GM19023 (cell line): ENCODE data around the gene TYROBP.
"Not testable (repeated sequence)": the region's sequence is repeated elsewhere in the genome, so short reads cannot be mapped to it uniquely, and the experiment has no call there.

Source experiments
- ATAC-seq: cut with Tn5 transposase; IDR thresholded peaks from one replicate; pipeline ENCODE4 v1.9.1; 2021; ENCODE audit warnings: mild to moderate bottlenecking, moderate library complexity; ENCODE audit not compliant: unreplicated experiment

Gene TYROBP

DNA sequence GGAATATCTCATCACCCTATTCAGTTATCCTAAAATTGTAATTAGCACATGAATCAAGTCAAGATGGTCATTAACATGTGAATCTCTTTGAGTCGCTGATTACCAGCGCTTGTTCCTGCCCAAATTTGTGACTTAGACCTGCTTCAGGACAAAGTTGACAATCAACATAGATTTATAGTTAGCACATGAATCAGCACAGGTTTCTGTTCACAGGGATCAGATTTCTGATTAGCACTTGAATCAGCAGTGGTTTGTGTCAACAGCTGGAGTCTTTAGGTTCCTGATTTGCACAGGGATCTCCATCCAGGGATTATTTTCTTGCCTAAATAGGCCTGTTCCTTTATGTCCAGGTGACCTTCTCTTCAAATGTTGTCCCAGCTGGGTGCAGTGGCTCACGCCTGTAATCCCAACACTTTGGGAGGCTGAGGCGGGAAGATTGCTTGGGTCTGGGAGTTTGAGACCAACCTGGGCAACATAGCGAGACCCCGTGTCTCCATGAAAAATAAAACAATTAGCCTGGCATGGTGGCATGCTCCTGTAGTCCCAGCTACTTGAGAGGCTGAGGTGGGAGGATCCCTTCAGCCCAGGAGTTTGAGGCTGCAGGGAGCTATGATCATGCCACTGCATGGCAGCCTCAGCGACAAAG lies 24.3 kb upstream of the TYROBP start:
- ATAC-seq: no peak

DNA sequence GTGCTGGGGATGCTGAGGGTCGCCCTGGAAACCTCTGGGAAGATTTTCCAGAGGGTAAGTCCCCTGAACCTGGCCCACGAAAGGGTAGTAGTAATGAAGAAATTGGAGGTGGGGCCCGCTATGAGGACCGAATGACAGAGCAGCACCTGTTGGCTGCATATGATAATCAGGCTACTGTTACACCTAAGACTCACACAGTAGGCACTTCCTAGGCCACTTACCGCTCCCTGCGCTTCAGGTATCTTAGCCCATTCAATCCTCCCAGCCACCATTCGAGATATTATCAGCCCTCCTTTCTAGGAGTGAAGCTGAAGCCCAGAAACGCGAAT lies 23.7 kb upstream of the TYROBP start:
- no peak for ATAC-seq

DNA sequence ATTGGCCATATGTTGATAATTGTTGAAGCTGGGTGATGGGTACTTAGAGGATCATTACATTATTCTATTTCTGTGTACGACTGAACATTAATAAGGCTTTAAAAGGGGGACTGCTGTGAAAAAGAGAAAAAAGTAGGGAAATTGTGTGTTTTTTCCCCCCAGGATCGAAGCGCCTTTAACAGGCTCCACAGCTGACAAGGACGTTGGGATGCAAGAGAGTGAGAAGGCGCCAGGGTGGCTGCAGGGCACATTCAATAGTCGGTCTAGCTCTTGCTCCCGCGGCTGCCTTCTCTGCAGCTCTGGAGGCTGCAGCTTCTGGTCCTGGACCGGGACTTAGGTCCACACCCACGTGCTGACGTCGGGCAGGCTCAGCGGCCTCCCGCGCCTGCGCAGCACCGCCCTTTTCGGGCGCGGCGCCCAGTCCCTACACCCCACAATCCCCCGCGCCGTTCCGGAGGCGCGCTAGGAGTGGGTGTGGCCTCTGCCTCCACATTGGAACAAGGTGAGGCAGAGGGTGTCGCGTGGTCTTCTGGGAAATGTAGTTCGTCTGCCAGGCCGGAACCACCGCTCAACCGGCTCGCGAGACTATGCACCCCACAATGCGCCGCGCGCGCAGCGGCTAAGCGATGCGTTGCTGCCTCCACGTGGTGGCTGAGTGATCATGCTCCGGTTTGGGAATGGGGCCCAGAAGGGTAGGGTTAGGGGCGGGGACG lies 23.2 kb upstream of the TYROBP start:
- peak; percentile 98 for ATAC-seq

DNA sequence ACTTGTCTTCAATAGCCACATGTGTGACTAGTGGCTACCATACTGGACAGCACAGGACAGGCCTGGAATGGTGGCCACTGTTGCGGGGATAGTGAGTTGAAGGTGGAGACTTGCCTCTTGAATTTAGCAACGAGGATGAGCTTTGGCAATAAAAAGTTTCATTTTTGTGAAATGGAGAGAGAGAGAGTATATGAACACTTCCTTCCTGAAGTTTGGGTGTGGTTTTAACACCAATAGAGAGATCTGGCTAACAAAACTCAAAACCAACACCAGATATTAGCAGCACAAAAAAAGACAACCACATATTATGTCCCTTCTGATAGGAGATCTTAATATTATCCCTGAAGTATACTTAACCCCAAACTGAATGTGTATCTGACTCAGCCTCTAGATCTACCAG lies 21.8 kb upstream of the TYROBP start:
- no peak for ATAC-seq

DNA sequence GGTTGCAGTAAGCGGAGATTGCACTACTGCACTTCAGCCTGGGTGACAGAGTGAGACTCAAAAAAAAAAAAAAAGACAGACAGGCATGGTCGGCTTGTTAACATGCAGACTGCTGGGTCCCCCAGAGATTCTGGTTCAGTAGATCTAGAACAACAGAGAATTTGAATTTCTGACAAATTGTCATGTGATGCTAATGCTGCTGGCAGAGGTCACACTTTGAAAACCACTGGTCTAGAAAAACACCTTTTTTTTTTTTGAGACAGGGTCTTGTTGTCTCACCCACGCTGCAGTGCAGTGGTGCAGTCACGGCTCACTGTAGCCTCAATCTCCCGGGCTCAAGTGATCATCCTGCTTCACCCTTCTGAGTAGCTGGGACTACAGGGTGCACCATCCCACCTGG lies 20.4 kb upstream of the TYROBP start:
- no peak for ATAC-seq

DNA sequence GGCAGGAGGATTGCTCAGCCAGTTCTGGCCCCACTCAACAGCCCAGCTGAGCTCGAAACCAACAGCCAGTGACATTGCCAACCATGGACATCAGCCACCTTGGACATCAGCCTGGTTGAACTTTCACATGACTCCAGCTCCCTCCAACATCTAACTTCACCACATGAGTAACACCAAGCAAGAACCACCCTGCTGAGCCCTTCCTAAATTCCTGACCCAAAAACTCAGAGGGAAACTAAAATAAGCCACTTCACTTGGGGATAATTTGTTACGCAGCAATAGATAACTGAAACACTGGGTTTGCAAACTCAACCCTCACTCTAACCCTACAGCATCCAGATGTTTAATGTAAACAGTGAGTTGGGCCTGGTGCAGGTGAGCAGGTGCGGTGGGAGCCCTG lies 17.4 kb upstream of the TYROBP start:
- ATAC-seq: no peak

DNA sequence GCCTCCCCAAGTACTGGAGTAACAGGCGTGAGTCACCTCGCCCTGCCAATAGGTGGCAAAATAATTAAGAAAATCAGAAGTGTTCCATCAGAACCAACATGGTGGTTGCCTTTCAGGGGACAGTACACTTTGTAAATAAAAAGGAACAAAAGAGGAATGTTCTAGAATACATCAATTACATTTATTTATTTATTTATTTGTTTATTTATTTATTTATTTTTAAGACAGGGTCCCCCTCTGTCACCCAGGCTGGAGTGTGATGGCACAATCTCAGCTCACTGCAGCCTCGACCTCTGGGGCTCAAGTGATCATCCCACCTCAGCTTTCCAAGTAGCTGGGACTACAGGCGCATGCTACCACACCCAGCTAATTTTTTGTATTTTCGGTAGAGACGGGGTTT lies 12.9 kb upstream of the TYROBP start:
- ATAC-seq: no peak

DNA sequence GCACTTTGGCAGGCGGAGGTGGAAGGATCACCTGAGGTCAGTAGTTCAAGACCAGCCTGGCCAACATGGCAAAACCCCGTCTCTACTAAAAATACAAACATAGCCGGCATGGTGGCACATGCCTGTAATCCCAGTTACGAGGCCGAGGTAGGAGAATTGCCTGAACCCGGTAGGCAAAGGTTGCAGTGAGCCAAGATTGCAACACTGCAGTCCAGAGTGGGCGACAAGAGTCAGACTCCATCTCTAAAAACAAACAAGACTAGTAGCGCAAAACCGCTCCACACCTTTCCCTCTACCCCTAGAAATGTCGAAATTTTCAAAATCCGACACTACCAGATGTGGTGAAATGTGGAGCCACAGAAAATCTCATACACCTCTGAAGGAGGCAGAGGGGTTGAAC lies 11.2 kb upstream of the TYROBP start:
- ATAC-seq: no peak

DNA sequence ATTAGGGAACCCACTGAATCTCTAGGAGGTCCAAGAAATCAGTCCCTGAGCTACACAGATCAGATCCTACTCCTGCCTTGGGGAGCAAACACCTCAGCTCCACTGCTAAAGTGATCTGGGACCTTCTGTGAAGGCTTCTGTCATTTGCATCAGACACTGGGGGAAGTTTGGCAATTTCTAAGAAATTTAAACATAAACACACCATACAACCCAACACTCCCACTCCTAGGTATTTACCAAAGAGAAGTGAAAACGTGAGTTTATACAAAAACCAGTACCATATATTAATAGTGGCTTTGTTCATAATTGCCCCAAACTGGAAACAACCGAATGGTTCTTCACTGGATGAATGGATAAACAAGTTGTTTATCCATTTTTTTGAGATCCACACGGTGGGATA lies 7.3 kb upstream of the TYROBP start:
- no peak for ATAC-seq

DNA sequence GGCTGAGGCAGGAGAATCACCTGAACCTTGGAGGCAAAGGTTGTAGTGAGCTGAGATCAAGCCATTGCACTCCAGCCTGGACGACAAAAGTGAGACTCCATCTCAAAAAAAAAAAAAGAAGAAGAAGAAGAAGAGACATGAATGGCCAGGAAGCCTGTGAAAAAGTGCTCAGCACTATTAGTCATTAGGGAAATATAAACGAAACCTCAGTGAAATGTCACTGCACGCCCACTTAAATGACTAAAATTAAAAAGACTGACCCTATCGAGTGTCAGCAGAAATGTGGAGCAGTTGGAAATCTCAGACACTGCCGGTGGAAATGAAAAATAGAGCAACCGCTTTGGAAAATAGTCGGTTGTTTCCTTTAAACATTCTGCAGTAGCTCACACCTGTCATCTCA lies 5.5 kb upstream of the TYROBP start:
- ATAC-seq: no peak

DNA sequence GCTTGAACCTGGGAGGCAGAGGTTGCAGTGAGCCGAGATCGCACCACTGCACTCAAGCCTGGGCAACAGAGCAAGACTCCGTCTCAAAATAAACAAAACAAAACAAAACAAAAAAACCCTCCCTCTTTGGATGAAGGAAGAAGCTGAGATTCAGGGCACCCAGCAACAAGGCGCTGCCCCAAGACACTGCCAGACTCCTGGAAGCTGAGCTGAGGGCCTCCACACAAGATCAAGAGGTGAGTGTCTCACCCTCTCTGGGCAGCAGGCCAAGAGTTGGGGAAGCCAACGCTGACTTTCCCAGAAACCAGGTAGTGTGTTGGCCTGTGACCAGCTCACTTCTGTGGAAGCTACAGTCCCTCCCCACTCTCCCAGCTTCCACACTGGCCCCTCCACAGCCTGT lies 3.7 kb upstream of the TYROBP start:
- no peak for ATAC-seq

DNA sequence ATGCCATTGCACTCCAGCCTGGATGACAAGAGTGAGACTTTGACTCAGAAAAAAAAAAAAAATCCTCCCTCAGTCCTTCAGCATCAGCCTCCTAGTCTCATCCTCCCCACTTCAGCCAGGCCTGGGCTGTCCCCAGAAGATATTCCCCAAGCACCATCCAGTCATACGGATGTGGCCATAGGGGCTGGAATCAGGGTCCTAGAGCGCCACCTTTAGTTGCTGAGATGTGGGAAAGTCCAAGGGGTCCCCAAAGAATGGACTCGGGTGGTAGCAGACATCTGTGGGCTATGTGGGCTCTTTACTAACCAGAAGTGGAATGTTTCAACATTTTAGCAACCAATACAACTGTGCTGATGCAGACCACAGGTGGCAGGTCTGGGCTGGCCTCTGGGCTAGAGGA lies 3.1 kb upstream of the TYROBP start:
- ATAC-seq: no peak

DNA sequence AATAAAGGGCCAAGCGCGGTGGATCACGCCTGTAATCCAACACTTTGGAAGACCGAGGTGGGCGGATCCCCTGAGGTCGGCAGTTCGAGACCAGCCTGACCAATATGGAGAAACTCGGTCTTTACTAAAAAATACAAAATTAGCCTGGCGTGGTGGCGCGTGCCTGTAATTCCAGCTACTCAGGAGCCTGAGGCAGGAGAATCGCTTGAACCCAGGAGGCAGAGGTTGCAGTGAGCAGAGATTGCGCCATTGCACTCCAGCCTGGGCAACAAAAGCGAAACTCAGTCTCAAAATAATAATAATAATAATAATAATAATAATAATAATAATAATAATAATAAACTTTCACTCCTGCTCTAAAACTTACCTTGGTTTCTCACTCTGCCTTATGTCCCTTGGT lies 2.3 kb upstream of the TYROBP start:
- not testable (repeated sequence) for ATAC-seq

DNA sequence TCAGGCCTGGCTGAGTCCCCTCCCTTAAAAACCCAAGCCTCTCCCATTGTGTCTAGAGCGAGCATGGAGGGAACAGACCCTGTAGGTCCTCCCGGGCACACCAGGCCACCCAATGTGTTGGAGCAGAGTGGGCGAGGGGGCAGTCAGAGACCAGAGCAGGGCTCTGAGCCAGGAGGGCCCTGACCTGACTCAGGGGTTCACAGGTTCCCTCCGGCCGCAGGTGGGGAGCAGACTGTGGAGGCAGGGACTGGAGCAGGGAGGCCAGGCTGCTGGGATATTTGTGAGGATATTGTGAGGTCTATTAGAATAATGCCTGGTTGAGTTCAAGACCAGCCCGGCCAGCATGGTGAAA lies 1.6 kb upstream of the TYROBP start:
- ATAC-seq: no peak

DNA sequence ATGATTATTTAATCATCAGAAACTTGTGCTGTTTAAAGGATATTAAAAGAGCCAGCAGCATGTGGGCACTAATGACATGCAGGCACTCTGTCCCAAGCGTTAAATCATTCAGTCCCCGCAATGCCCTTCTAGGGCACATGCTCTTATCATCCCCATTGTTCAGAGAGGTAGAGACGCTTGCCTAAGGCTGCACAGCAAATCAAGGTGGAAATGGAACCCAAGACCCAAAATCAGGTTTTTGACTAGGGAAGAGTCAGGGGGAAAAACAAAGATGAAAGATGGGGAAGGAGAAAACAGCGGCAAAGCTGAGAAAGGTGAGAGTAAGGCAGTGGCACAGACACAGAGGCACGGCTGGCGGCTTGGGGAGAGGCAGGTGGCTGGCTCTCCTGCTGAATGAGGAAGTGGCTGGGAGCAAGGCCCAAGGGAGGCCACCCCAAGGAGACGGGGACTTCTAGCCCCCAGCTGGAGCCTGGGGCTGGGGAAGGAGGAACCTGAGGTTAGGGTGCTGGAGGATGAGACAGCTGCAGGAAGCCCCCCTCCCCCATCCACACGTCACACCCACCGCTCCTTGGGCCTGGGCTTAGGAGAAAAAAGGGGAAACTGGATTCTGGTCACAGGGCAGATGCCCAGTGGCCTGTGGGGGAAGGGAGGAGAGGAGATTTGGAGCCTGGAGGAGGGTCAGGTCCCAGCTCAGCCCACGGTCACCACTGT lies 1.0 kb upstream of the TYROBP start:
- no peak for ATAC-seq

DNA sequence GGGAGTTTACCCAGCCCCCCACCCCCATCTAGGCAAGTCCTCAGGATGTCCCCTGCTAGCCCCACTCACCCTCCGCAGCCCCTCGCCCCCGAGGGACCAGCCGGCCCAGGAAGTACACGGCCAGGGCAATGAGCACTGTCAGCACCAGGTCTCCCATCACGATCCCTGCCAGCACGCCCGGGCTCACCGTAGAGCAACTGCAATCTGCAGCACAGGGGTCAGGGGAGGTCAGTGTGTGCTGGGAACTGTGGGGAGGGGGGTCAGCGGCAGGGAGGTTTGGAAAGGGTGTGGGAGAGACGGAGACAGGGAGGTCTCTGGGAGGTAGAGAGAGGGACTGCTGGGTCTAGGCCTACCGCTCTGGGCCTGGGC lies 734 bp downstream of the TYROBP start:
- ATAC-seq: no peak

DNA sequence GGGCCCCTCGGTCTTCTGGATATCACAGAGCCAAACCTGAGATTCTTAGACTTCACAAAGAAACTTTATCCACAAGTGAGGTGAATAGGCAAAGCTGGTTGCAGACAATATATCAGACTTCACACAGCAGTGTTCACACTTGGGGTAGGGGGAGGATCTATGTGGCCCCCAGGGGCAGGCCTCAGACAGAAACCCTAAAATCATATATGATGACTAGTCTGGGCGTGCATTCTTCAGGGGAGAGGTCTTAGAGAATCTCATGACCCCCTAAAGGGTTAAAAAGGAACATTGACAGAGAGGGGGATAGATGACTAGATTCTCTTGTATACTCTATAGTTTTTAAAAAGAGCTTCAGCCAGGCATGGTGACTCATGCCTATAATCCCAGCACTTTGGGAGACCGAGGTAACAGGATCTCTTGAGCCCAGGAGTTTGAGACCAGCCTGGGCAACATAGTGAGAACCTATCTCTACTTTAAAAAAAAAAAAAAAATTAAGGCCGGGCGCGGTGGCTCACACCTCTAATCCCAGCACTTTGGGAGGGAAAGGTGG lies 2.8 kb downstream of the TYROBP start:
- ATAC-seq: no peak

DNA sequence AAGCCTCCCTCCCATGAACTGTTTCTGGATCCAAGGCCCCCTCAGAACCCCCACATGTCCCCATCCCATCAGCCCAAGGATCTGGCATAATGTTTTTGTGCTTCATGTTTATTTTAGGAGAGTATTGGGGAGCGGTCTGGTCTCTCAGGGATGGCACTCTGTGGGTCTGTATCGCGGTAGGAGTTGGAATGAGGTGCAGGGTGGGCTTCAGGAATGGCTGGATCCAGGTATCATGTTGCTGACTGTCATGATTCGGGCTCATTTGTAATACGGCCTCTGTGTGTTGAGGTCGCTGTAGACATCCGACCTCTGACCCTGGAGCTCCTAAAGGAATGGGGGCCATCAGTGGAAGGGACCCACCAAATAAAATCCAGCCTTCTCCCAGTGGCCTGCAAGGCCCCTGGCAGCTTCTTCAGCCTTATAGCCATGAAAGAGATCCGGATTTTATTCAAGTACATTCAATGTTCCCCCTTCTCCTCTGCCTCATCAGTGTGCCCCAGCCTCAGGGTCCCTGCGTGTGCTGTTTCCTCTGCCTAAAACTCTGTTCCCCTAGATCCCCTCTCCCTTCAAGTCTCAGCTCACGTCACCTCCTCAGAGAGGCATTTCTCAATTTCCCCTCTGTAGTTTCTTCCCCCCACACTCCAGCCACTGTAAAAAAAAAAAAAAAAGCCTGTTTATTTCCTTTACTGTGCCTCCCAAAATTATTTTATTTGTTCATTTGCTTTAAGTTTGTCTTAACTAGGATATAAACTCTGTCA lies 3.6 kb downstream of the TYROBP start:
- no peak for ATAC-seq

DNA sequence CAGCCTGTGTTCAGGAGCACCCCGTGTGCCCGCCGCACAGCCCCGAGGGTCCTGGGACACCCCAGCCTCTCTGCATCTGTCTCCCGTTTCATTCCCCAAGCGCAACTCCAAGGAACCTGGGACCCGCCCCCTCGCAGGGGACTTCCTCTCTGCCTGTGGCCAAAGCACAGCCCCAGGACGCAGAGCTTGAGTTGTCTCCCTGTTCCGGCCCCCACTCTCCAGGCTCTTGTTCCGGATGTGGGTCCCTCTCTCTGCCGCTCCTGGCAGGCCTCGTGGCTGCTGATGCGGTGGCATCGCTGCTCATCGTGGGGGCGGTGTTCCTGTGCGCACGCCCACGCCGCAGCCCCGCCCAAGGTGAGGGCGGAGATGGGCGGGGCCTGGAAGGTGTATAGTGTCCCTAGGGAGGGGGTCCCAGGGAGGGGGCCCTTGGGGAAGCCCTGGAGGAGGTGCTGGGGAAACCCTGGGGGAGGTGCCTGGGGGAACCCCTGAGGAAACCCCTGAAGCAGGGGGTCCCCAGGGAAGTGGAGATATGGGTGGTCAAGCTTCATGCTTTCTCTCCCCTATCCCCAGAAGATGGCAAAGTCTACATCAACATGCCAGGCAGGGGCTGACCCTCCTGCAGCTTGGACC lies 4.4 kb downstream of the TYROBP start:
- peak; percentile 45 for ATAC-seq

DNA sequence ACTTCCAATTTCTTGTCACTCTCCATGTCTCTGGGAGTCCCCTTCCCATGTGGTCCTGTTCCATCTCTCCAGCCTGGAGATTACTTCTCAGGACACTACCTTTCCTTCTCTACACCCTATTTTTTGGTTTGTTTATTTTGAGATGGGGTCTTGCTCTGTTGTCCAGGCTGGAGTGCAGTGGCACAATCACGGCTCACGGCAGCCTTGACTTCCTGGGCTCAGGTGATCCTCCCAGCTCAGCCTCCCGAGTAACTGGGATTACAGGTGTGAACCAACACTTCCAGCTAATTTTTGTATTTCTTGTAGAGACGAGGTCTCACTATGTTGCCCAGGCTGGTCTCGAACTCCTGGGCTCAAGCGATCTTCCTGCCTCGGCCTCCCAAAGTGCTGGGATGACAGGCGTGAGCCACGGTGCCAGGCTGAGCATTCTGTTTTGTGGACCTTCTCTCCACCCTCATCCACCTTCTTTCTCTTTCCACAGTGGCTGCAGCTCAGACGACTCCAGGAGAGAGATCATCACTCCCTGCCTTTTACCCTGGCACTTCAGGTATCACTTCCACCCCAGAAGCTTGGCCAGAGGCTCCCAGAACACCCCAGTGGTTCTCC lies 5.1 kb downstream of the TYROBP start:
- no peak for ATAC-seq
